WTC11 (cell line): ENCODE measurements around the gene IFT25. TPM values are rescaled to one million over a fixed set of nuclear protein-coding genes. Genes with fewer than 3 reads are reported as not detected.

Experiments used
- ATAC-seq: fragments of 200-7000 bp; cut with Tn5 transposase; 2 replicates; pipeline ENCODE4 v1.10.0; 2021; ENCODE audit warnings: mild to moderate bottlenecking, moderate library complexity
- CTCF ChIA-PET: fragments of 300-600 bp; sonication (Branson Sonifier 250); formaldehyde crosslinking; loops from one replicate; lab custom pipeline; 2021; ENCODE audit warnings: antibody characterized with exemption; lab: Charles Lee
- POLR2A ChIA-PET: fragments of 350-600 bp; sonication (Branson Sonifier 250); formaldehyde crosslinking; loops from one replicate; lab custom pipeline; 2021; ENCODE audit warnings: antibody characterized with exemption; lab: Charles Lee
- DNase-seq: peaks from one replicate; pipeline ENCODE4 v3.0.0; 2021; ENCODE audit warnings: low spot score
- H3K27ac Mint-ChIP-seq: 2 replicates; pipeline ENCODE4 v1.8.0; 2021; ENCODE audit warnings: mixed read lengths
- H3K27me3 Mint-ChIP-seq: 2 replicates; pipeline ENCODE4 v1.8.0; 2021; ENCODE audit warnings: low read depth, mild to moderate bottlenecking, moderate library complexity, mixed read lengths
- H3K36me3 Mint-ChIP-seq: 2 replicates; pipeline ENCODE4 v1.8.0; 2021; ENCODE audit warnings: mixed read lengths
- H3K4me1 Mint-ChIP-seq: 2 replicates; pipeline ENCODE4 v1.8.0; 2022; ENCODE audit warnings: mixed read lengths
- H3K4me3 Mint-ChIP-seq: 2 replicates; pipeline ENCODE4 v1.8.0; 2021; ENCODE audit warnings: mild to moderate bottlenecking, moderate library complexity, mixed read lengths
- H3K9me3 Mint-ChIP-seq: 2 replicates; pipeline ENCODE4 v1.8.0; 2021; ENCODE audit warnings: mixed read lengths
- EMX1 ChIP-seq: fragments of 250-450 bp; sonication (Bioruptor Pico); IDR thresholded peaks from 2 replicates; pipeline ENCODE4 v1.8.0; 2021; ENCODE audit warnings: mild to moderate bottlenecking
- ETV6 ChIP-seq: sonication (generic); formaldehyde crosslinking; IDR thresholded peaks from 2 replicates; pipeline ENCODE4 v1.8.1; 2022; ENCODE audit warnings: mild to moderate bottlenecking, missing genetic modification reagents
- JAZF1 ChIP-seq: fragments of 250-450 bp; sonication (Bioruptor Pico); IDR thresholded peaks from 2 replicates; pipeline ENCODE4 v1.9.0; 2021; ENCODE audit warnings: moderate library complexity, mild to moderate bottlenecking, inconsistent platforms
- KAT7 ChIP-seq: sonication (generic); formaldehyde crosslinking; IDR thresholded peaks from 2 replicates; pipeline ENCODE4 v1.8.1; 2023; ENCODE audit warnings: missing genetic modification reagents, mild to moderate bottlenecking, borderline replicate concordance
- MXD4 ChIP-seq: fragments of 250-450 bp; sonication (Bioruptor Pico); IDR thresholded peaks from 2 replicates; pipeline ENCODE4 v1.8.0; 2021; ENCODE audit warnings: mild to moderate bottlenecking, moderate library complexity, borderline replicate concordance
- MYBL2 ChIP-seq: sonication (generic); formaldehyde crosslinking; IDR thresholded peaks from 2 replicates; pipeline ENCODE4 v1.8.1; 2023; ENCODE audit warnings: mild to moderate bottlenecking, moderate library complexity, missing genetic modification reagents
- NR2C2 ChIP-seq: sonication (generic); formaldehyde crosslinking; IDR thresholded peaks from 2 replicates; pipeline ENCODE4 v1.8.0; 2022; ENCODE audit warnings: mild to moderate bottlenecking, missing genetic modification reagents
- OVOL2 ChIP-seq: fragments of 250-450 bp; sonication (Bioruptor Pico); IDR thresholded peaks from 2 replicates; pipeline ENCODE4 v1.9.0; 2021; ENCODE audit warnings: mild to moderate bottlenecking, borderline replicate concordance
- SOX15 ChIP-seq: fragments of 250-450 bp; sonication (Bioruptor Pico); IDR thresholded peaks from 2 replicates; pipeline ENCODE4 v1.9.0; 2021; ENCODE audit warnings: mild to moderate bottlenecking
- TCF7 ChIP-seq: sonication (generic); formaldehyde crosslinking; IDR thresholded peaks from 2 replicates; pipeline ENCODE4 v1.8.0; 2022; ENCODE audit warnings: mild to moderate bottlenecking, low read depth, missing genetic modification reagents, moderate library complexity
- ZNF219 ChIP-seq: sonication (generic); formaldehyde crosslinking; IDR thresholded peaks from 2 replicates; pipeline ENCODE4 v1.8.0; 2023; ENCODE audit warnings: missing genetic modification reagents, mild to moderate bottlenecking, borderline replicate concordance
- ZNF671 ChIP-seq: fragments of 250-450 bp; sonication (Bioruptor Pico); IDR thresholded peaks from 2 replicates; pipeline ENCODE4 v1.8.0; 2021; ENCODE audit warnings: mild to moderate bottlenecking
- total RNA-seq: library from RNA; stranded (reverse); gene quantifications from 3 replicates; pipeline ENCODE4 v1.2.3, GENCODE V29; 2021
- TF ChIP-seq, protein P1 (sequence below): sonication (generic); formaldehyde crosslinking; IDR thresholded peaks from 2 replicates; pipeline ENCODE4 v1.8.1; 2022; ENCODE audit warnings: mild to moderate bottlenecking, missing genetic modification reagents, moderate library complexity, borderline replicate concordance
- TF ChIP-seq, protein P2 (sequence below): fragments of 250-450 bp; sonication (Bioruptor Pico); IDR thresholded peaks from 2 replicates; pipeline ENCODE4 v1.9.0; 2021; ENCODE audit warnings: mild to moderate bottlenecking
- TF ChIP-seq, protein P3 (sequence below): fragments of 250-450 bp; sonication (Bioruptor Pico); IDR thresholded peaks from 2 replicates; pipeline ENCODE4 v1.8.0; 2021; ENCODE audit warnings: mild to moderate bottlenecking
- TF ChIP-seq, protein P4 (sequence below): fragments of 250-450 bp; sonication (Bioruptor Pico); IDR thresholded peaks from 2 replicates; pipeline ENCODE4 v2.1.2; 2022; ENCODE audit warnings: mild to moderate bottlenecking, moderate library complexity
- TF ChIP-seq, protein P5 (sequence below): sonication (generic); formaldehyde crosslinking; IDR thresholded peaks from 2 replicates; pipeline ENCODE4 v1.8.1; 2022; ENCODE audit warnings: low read depth, mild to moderate bottlenecking, moderate library complexity, missing genetic modification reagents, borderline replicate concordance
- TF ChIP-seq, protein P6 (sequence below): fragments of 200-600 bp; IDR thresholded peaks from 2 replicates; pipeline ENCODE4 v1.8.0; 2022; ENCODE audit warnings: antibody characterized with exemption
- TF ChIP-seq, protein P7 (sequence below): sonication (generic); formaldehyde crosslinking; IDR thresholded peaks from 2 replicates; pipeline ENCODE4 v1.8.1; 2023; ENCODE audit warnings: mild to moderate bottlenecking, missing genetic modification reagents

Gene IFT25
- total RNA-seq, 1 experiment from 2014 or later = 22.6 TPM

DNA sequence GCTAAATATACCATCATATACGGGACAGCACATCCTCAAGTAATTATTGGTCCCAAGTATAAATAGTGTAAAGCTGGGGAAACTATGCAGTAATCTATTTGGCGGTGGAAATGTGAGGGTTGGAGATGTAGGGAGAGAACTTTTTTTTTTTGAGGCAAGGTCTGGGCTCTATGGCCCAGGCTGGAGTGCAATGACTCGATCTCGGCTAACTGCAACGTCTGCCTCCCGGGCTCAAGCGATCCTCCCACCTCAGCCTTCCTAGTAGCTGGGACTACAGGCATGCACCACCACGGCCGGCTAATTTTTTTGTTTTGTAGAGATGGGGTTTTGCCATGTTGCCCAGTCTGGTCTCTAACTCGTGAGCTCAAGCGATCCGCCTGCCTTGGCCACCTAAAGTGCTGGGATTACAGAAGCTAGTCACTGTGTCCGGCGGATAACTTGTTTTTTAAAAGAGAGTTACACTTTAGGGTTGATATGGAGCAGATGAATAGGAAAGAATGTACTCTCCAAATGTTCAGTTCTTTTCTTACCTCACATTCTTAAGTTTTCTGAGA, 1.9 kb downstream of the IFT25 start:
- no peaks in the 10 kb centered on the region for H3K9me3 Mint-ChIP-seq
- no peak overlapping the region; the same call in 1 of the 2 replicates for H3K27ac Mint-ChIP-seq
- ChIA-PET CTCF (no interaction called here), POLR2A (no interaction called here)
- no peak for TF ChIP-seq JAZF1 (CRISPR knock-in tag)
- no peak for TF ChIP-seq ZNF671 (CRISPR knock-in tag)
- no peak for ATAC-seq
- peak overlapping the region; percentile 41 for H3K4me3 Mint-ChIP-seq
- no peak for DNase-seq
- H3K4me1 Mint-ChIP-seq = peaks cover 35% of the 10 kb centered on the region
- H3K36me3 Mint-ChIP-seq = no peaks in the 10 kb centered on the region
- H3K27me3 Mint-ChIP-seq = no peaks in the 10 kb centered on the region

DNA sequence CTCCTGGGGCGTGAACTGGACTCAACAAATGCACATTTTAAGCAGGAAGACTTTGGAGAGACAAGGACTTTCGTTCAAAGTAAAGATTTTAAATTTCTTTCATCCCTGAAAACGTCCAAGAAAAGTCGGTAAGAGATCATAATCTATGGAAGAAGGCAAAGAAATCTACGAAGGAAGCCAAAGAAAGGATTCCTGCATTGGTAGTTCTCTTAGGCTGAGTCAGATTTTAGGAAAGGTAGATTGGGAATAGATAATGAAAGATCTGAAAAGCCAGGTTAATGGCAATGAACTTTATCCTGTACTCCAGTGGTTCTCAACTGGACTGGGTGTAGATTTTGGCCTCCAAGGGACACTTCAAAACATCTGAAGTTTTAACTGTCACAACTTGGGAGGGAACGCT, 2.4 kb downstream of the IFT25 start:
- ChIA-PET POLR2A (no interaction called here), CTCF (no interaction called here)
- Mint-ChIP-seq H3K9me3 (no peaks in the 10 kb centered on the region), H3K4me3 (no peak overlapping the region), H3K36me3 (no peaks in the 10 kb centered on the region)
- TF ChIP-seq MXD4 (CRISPR knock-in tag) (no peak), KAT7 (no peak), MYBL2 (CRISPR knock-in tag) (no peak), ZNF671 (CRISPR knock-in tag) (no peak), ETV6 (no peak), OVOL2 (no peak), EMX1 (CRISPR knock-in tag) (no peak), NR2C2 (no peak), ZNF219 (CRISPR knock-in tag) (no peak), TCF7 (CRISPR knock-in tag) (no peak), SOX15 (CRISPR knock-in tag) (no peak)
- TF ChIP-seq, protein P1, sequence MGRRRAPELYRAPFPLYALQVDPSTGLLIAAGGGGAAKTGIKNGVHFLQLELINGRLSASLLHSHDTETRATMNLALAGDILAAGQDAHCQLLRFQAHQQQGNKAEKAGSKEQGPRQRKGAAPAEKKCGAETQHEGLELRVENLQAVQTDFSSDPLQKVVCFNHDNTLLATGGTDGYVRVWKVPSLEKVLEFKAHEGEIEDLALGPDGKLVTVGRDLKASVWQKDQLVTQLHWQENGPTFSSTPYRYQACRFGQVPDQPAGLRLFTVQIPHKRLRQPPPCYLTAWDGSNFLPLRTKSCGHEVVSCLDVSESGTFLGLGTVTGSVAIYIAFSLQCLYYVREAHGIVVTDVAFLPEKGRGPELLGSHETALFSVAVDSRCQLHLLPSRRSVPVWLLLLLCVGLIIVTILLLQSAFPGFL (CRISPR knock-in tag) = no peak
- TF ChIP-seq, protein P2, sequence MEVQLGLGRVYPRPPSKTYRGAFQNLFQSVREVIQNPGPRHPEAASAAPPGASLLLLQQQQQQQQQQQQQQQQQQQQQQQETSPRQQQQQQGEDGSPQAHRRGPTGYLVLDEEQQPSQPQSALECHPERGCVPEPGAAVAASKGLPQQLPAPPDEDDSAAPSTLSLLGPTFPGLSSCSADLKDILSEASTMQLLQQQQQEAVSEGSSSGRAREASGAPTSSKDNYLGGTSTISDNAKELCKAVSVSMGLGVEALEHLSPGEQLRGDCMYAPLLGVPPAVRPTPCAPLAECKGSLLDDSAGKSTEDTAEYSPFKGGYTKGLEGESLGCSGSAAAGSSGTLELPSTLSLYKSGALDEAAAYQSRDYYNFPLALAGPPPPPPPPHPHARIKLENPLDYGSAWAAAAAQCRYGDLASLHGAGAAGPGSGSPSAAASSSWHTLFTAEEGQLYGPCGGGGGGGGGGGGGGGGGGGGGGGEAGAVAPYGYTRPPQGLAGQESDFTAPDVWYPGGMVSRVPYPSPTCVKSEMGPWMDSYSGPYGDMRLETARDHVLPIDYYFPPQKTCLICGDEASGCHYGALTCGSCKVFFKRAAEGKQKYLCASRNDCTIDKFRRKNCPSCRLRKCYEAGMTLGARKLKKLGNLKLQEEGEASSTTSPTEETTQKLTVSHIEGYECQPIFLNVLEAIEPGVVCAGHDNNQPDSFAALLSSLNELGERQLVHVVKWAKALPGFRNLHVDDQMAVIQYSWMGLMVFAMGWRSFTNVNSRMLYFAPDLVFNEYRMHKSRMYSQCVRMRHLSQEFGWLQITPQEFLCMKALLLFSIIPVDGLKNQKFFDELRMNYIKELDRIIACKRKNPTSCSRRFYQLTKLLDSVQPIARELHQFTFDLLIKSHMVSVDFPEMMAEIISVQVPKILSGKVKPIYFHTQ = no peak
- TF ChIP-seq, protein P3, sequence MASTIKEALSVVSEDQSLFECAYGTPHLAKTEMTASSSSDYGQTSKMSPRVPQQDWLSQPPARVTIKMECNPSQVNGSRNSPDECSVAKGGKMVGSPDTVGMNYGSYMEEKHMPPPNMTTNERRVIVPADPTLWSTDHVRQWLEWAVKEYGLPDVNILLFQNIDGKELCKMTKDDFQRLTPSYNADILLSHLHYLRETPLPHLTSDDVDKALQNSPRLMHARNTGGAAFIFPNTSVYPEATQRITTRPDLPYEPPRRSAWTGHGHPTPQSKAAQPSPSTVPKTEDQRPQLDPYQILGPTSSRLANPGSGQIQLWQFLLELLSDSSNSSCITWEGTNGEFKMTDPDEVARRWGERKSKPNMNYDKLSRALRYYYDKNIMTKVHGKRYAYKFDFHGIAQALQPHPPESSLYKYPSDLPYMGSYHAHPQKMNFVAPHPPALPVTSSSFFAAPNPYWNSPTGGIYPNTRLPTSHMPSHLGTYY (CRISPR knock-in tag) = no peak
- TF ChIP-seq, protein P4, sequence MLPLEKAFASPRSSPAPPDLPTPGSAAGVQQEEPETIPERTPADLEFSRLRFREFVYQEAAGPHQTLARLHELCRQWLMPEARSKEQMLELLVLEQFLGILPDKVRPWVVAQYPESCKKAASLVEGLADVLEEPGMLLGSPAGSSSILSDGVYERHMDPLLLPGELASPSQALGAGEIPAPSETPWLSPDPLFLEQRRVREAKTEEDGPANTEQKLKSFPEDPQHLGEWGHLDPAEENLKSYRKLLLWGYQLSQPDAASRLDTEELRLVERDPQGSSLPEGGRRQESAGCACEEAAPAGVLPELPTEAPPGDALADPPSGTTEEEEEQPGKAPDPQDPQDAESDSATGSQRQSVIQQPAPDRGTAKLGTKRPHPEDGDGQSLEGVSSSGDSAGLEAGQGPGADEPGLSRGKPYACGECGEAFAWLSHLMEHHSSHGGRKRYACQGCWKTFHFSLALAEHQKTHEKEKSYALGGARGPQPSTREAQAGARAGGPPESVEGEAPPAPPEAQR (CRISPR knock-in tag) = no peak
- TF ChIP-seq, protein P5, sequence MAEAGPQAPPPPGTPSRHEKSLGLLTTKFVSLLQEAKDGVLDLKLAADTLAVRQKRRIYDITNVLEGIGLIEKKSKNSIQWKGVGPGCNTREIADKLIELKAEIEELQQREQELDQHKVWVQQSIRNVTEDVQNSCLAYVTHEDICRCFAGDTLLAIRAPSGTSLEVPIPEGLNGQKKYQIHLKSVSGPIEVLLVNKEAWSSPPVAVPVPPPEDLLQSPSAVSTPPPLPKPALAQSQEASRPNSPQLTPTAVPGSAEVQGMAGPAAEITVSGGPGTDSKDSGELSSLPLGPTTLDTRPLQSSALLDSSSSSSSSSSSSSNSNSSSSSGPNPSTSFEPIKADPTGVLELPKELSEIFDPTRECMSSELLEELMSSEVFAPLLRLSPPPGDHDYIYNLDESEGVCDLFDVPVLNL (CRISPR knock-in tag) = no peak
- TF ChIP-seq, protein P6, sequence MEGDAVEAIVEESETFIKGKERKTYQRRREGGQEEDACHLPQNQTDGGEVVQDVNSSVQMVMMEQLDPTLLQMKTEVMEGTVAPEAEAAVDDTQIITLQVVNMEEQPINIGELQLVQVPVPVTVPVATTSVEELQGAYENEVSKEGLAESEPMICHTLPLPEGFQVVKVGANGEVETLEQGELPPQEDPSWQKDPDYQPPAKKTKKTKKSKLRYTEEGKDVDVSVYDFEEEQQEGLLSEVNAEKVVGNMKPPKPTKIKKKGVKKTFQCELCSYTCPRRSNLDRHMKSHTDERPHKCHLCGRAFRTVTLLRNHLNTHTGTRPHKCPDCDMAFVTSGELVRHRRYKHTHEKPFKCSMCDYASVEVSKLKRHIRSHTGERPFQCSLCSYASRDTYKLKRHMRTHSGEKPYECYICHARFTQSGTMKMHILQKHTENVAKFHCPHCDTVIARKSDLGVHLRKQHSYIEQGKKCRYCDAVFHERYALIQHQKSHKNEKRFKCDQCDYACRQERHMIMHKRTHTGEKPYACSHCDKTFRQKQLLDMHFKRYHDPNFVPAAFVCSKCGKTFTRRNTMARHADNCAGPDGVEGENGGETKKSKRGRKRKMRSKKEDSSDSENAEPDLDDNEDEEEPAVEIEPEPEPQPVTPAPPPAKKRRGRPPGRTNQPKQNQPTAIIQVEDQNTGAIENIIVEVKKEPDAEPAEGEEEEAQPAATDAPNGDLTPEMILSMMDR = no peak
- TF ChIP-seq, protein P7, sequence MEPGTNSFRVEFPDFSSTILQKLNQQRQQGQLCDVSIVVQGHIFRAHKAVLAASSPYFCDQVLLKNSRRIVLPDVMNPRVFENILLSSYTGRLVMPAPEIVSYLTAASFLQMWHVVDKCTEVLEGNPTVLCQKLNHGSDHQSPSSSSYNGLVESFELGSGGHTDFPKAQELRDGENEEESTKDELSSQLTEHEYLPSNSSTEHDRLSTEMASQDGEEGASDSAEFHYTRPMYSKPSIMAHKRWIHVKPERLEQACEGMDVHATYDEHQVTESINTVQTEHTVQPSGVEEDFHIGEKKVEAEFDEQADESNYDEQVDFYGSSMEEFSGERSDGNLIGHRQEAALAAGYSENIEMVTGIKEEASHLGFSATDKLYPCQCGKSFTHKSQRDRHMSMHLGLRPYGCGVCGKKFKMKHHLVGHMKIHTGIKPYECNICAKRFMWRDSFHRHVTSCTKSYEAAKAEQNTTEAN = no peak
- TF ChIP-seq, all 79 proteins: peak for 0
- DNase-seq (no peak), ATAC-seq (no peak)
- H3K27me3 Mint-ChIP-seq = no peaks in the 10 kb centered on the region
- H3K27ac Mint-ChIP-seq = no peak overlapping the region
- peaks cover 30% of the 10 kb centered on the region for H3K4me1 Mint-ChIP-seq
